EL (cell line): ENCODE data around the gene DNAH7.

Experiments
- DNase-seq: peaks from one replicate; pipeline ENCODE4 v3.0.0-alpha.2; 2016

Gene DNAH7

DNA sequence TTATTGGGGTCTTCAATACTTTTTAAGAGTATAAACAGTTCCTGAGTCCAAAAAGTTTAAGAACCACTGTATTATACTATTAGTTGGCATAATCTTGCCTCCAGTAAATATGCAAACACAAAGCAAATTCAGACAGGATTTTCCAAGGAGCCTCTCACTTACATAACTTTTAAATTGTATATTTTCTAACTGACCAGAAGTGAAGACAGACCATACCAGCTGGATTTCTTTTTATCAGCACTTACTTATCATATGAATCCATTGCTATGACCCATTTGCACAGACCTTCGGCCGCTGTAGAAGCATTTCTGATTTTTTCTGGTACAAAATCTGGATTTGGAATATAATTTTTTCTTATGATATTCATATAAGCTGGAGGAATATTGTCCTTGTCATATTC, 211.5 kb downstream of the DNAH7 start:
- DNase-seq = no peak

DNA sequence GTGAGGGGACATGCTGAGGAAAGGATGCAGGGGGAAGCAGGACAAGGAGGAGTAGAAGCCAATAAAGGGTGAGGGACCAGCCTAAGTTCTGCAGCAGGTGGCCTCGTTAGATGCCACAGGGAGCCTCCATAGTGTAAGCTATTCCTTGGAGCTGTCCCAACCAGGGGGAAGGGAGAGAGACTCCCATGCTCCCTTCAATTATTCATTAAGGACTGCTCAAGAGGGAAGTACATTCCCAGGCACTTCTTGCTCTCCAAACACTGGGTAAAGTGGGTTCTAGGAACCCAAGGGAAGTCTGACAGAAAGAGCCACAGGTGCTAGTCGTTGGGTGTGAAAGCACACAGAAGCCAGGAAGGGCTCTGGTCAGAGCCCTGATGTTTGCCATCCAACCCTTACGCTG, 217.9 kb downstream of the DNAH7 start:
- no peak for DNase-seq

DNA sequence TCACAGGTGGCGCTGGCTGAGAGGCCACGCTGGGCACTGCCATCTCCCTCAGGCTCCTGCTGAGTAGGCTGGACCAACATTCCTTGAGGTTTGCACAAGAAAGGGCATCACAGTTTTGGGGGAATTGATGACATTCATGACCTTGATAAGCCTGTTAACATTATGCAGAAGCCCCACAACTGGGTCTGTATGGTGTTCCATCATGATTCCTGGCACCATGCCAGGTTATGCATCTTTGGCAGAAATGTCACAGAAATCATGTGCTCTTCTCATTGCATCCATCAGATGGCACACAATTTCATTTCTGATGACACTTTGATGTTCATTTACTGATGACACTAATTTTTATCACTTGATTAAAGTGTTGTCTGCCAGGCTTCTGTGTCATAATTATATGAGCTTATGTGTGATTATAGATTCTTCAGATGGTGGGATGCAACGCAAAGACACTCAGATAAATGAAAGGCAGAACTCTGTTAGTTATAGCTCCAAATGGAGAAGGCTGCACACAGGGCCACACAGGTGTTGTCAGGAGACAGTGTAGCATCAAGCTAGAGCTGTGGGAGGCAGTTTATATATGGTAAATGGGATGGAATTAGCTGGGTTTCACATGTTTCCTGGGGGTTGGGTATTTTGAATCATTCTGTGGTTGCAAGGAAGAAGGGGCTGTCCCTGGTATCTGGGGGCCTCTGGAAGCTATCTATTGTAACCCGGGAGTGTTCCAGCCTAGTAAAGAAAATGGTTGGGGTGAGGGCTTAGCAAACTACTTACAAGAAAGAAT, 220.3 kb downstream of the DNAH7 start:
- no peak for DNase-seq

DNA sequence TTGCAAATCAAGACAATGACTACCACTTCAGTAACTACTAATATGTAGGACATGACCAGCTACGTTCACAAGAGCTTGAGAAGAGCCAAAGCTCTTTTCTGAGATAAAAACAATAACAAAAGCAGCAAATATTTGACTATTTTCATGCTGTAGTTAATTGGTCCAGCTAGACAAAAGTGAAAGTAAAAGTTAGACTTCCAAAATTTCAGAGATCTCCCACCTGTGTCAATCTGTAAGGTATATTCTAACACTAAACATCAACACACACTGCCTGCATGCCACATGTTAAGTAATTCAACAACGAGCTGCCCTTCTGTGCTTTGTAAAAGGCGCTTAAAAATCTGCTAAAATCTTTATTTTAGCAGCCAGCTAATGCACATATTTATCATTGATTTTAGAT, 225.7 kb downstream of the DNAH7 start:
- no peak for DNase-seq

DNA sequence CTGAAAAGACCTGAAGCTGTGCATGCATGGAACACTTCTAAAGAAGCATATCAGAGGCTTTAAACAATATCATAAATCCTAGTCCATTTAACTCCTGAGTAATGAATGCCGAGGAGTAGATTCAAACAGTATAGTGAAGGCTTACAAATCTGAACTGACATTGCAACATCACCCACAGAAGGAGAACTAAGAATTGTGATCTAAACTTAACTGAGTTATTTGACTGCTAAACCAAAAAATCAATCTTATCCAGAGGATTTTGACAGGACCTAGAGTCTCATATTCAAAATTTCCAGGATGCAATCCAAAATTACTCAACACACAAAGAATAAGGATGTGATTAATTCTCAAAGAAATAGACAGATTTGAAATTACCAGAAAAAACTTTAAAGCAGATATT, 230.6 kb downstream of the DNAH7 start:
- no peak for DNase-seq

DNA sequence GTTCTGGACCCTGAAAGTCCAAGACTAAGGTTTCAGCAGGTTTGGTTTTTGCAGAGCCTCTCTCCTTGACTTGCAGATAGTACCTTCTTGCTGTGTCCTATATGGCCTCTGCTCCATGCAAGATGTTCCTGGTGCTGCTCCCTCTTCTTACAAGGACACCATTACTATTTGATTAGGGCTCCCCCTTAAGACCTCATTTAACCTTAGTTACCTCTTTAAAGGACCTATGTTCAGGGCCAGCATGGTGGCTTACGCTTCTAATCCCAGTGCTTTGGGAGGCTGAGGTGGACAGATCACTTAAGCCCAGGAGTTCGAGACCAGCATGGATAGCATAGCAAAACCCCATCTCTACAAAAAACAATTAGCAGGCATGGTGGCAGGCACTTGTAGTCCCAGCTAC, 232.6 kb downstream of the DNAH7 start:
- DNase-seq = no peak

DNA sequence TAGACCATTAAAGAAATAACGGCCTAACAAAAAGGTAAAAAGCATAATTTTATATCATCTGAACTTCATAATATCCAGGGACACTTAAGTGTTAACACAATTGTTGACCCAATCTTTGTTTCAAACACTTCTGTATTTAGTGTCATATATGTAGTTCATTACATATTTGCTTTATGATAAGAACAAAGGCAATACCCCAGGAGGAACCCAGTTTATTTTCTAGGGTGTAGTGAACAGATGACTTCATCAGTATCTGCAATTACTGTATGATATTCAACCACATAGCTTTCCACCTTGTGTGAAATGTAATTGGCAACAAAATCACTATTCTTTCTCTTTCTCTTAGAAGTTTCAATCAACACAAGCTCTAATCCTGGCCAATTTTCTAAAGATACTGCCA, 233.8 kb downstream of the DNAH7 start:
- DNase-seq = no peak

DNA sequence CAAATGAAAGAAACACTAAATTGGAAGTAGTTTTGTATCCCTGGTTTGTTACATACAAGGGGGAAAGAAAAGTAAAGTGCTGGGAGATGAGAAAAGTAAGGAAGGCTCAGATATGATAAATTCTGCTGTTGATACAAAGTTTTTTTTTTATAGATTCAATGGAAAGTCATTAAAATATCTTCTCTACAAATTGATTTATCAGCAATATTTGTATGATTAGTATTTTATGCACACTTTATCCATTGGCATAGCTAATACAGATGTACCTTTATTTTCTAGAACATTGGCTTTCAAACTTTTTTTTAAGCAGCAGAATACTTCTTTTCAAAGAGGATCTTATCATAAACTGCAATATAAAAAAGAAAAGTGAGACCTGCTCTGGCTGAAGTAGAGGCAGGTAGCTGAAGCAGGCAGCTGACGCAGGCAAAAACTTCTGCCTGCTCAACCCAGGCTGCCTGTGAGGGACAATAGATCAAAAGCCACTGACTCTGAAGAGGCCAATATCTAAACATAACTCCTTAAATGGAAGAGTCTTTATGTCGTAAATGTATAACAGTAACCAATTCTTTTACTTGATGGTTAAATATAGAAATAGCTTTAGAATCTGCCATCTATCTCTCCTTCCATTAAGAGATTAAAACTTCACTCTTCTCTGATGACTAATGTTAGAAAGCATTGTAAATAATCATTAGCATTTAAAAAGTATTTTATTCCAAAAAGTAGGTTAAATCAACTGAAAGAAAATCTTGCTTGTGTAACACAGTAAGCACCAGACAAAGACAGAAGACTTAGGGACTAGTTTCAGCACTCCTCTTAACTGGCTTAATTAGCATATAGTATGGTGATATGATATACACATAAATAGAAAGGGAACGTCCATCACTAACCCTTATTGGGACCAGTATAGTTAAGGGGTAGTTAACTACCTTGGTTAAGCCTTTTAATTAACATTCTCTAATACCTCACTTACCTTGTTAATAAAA, 237.4 kb downstream of the DNAH7 start:
- DNase-seq = no peak

DNA sequence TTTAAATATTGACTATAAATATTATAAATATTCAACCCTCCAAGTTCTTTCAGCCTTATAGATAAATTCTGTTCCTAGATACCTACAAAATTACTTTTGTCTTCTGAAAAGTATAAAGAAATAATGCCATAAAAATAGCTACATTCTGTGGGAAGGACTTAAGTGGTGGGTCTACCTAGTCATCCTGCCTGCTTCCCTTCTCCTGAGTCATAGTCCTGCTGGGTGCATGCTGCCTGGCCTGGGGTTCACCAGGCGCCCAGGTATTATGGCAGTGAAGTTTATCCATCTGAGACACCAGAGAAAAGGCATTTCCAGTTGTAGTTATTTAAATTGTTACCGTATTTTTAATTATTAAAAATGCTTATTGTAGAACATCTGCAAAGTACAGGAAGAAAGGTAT, 244.2 kb downstream of the DNAH7 start:
- peak; percentile 23 for DNase-seq

DNA sequence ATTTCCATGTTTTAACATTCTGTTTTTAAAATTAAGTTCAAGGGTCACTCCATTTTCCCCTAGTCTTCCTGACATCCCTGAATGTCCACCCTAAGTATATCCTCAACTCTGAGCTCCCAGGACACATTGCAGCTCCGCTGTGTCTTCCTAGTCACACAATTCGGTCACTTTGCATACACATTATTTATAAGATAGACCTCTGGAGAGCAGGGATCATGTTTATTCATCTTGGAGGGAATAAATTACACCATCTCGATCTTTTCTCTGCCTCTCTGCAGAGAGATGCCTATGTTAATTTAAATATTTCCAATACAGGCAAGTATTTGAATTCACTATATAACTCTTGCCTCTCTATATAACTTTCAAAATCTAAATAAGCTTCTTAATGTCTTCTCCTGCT, 245.4 kb downstream of the DNAH7 start:
- DNase-seq = no peak

DNA sequence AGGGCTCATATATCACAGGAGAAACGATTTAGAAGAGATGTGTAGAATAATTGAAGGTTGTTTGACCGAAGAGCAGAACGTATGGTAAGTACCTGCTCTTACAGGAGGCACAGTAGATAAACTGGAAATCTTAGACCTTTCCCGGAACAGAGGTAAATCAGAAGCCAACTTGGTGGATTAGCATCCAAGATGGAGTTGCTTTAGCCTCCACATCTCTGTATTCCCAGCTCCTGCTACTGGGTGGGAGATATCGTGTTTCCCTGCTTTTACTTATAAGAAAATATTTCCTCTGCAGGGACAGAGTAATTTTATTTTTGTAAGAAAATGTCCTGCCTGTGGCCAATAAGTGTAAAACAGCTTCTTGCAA, 247.1 kb downstream of the DNAH7 start:
- no peak for DNase-seq

DNA sequence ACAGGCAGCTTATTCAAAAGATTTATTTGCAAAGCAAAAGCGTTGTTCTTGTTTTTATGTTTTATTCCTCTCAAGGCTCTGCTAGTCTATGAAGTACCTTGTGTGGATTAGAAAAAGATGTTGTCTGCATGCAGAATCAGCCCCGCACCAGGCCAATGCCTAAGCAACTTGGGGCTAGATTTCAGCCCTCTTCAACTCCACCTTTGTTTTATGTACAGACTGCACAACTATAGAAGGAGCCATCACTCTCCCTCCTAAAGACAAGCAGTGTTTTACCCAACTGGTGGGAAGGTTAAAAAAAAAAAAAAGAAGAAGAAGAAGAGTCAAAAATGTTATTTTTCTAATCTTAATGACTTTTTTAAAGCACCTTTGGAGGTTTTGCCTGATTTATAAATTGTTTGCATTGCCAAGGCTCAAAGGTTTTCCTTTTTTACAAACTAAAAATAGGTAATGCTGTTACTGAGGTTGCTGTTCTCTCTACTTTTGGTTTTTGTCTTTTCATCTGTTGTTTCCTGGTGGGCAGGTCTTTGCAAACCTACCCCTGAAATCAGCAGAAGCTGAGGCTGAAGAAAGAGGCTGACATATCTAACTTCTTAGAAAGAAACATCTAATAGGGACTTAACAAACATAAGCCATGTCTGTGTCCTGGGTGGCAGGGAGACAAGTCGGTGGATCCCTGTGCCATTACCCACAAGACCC, 247.6 kb downstream of the DNAH7 start:
- DNase-seq = no peak

DNA sequence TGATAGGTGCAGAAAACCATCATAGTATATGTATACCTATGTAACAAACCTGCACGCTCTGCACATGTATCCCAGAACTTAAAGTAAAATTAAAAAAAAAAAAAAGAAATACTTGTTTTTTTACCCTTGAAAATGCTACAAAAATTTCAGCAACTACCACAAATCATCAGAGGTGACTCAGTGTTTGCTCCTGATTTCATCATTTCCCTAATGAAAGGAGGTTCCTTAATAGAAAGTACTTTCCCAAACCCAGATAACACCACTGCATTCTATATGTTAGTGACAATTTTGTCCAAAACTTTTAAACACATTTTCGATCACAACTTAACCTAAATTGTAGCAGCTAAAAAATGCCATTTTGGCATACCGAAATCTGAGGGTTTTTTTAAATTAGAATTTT, 248.3 kb downstream of the DNAH7 start:
- DNase-seq = peak; percentile 70

DNA sequence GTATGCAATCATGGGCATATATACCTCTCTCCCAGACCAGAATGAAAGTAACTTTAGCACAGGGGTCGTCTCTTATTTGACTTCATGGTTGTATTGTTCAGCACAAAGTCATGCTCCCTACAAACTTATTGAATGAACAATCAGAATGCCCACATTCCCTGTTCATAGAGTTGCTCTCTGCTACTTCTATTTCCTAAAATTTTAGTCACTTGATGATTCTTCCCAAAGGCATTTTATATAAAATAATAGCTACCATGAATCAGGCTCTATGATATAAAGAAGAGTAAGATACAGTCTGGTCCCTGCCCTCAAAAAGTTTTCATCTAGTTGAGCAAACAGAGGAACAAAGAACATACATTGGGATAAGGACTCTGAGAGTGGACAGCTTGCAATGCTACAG, 249.4 kb downstream of the DNAH7 start:
- DNase-seq = peak; percentile 2

DNA sequence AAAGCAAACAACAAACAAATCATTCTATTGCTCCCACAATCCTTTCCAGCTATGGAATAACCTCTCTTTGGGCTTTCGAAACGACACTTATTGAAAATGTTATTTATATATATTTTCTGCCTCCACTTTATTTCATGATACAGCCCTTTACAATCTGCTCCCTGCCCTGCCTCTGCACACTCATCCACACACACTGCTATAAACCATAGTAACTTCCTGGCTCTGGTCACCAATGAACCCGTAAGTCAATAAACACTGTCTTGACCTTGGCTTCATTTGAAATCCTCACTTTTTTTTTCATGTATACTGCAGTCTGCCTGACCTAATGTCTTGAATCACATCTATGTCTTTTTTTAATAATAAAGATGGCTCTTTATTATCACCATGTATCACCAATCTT, 250.1 kb downstream of the DNAH7 start:
- peak; percentile 63 for DNase-seq

DNA sequence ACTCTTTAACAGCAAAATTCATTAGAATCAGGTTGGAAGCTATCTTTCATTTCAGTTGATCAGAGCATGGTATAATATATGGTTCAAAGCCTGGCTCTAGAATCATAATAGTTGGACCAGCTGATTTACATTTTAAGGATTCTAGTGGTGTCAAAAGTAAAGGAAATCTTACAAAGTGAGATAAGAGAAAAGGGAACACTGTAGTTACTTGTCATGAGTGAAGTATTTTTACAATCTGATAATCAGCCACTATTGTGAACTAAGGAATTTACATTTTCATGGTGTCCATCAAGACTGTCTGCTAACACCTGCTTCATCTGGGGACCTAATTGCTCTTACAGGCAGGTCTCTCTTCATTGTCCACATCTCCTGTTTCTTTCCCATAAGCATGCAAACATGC, 250.5 kb downstream of the DNAH7 start:
- peak; percentile 8 for DNase-seq

DNA sequence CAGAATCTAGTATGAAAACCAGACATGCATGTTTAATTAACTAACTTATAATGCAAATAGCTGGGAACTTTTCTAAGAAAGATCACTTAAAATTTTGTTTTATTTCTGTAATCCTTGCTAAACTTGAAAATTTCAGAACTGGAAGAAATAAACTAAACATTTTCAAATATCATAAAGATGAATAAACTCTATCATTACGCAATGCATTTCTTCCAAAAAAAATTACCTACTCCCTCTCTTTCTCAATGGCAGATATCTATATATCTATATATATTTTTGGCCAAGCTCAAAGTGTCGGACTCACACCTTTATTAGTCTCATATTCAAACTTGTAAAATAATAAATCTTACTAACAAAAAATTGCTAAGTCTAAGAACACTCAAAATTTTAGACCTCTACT, 253.6 kb downstream of the DNAH7 start:
- DNase-seq = no peak

DNA sequence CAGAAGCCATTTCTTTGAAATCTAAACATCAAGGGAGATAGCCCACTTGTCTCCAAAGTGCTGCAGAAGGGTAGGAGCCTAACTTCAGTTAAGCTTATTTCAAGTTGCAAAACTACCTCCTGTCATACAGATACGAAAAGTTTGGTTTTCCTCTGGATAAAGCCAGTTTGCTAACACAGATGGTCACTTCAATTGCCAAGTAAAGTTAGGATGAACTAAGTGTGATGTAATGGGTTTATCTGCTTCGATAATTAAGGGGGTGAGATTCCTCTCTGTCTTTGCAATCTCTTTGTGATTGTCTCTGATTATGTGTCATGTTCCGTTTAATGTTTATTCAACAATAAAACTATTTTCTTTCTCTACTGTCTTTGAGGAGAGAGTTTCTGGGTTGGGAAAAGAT, 255.2 kb downstream of the DNAH7 start:
- DNase-seq = no peak

DNA sequence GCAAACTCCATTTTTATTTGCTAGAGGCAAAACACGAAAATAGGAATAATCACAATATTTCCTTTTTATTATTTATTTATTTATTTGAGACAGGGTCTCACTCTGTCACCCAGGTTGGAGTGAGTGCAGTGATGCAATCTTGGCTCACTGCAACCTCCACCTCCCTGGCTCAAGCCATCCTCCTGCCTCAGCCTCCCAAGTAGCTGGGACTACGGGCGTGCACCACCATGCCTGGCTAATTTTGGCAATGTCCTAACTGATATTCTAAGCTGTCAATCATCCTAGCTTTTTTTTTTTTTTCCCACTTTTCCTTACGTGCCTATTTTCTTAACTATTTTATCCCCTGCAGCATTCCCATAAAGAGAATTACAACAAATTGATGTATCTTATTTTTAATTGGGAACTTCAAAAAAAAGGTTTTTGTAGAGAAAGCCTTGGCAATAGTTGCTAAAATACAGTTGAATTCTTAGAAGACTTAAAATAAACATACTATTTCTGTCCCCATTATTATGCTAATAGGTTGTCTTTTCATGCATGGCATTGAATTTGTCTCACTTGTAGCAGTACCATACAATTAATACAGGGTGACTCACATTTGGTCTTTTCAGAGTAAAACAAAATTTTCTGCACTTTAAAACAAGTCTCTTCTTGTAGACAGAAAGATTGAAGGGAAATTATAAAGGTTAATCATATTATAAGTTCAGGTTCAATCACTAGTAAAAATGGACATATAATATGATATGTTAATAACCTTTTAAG, 258.1 kb downstream of the DNAH7 start:
- no peak for DNase-seq

DNA sequence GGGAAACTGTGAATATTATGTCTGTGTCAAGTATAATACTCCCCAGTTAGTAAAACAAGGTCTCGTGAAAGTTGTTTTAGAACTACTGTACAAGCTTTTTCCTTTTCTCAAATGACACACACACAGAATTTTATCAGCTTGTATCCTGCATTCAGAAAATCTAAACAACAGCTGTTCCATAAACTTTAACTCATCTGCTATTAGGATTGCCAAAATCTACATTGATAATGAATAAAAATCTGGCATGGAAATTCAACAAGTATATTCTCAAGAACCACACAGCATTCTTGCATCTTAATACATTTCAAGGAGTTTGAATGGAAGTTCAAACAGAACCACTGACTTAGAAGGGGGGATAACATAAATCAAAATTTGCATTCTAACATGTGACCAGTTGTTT, 260.4 kb downstream of the DNAH7 start:
- no peak for DNase-seq

DNA sequence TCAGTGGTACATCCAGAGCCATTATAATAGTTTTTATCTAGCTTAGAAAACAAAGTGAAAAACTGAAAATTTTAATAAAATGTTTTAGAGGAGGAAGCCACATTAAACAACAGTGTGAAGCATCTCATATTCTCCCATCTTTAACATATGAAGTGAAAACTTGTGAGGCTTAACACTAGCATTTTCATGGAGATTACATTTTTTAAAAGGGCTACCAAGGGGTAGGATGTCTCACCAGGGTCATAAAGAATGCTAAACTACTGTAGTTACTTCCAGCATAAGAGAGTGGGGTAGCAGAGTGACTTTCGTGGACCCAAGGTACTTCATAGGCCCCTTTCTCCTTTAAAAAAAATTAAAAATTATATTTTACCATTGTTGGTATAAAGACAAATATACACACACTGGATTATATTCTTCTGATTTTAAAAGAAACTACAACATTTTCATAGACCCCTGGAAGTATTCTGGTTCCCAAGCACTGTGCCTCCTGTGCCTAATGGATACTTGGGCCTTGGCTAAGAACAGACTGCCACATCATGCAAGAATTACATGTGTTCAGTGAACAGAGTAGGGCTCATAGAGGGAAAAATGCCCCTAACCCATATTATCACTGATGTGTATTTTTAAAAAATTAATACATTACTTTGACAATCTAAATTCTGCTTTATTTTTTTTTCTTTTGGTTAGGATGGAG, 263.2 kb downstream of the DNAH7 start:
- DNase-seq = no peak

DNA sequence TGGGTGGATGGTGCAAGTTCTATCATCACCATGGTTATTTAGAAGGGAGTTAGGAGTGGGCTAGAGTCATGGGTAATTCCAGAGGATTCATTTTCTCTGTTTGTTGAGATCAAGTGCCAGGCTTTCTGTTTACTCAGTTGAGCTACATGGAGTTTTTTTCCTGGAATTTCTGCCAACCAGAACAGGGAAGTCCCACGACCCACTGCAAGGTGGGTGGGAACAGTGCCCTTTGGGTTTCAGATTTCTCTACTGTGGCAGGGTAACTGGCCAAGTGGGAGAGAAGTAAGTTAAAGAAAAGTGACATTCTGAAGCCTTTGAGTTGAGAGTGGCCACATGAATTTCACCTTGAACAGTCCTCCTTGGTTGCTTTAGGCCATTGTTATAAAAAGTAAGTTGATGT, 272.8 kb downstream of the DNAH7 start:
- DNase-seq = no peak
